ENCODE results near the gene CRB1.

Gene CRB1

GRCh38 chr1:197374428-197374827, 106.4 kb downstream of the CRB1 start:
- H3K9me2 ChIP-seq (replicated peaks; ENCODE audit: low read depth, low read length): no peaks in the 10 kb centered on the region
- no peaks in the 10 kb centered on the region for H3F3A ChIP-seq (ENCODE audit: low read depth)
- H3K36me3 ChIP-seq (ENCODE audit: insufficient read depth, low read length): no peaks in the 10 kb centered on the region
- no peak overlapping the region for H2AFZ ChIP-seq (ENCODE audit: low read length)
- H4K20me1 ChIP-seq (ENCODE audit: insufficient read depth, low read length, poor library complexity, severe bottlenecking): no peaks in the 10 kb centered on the region
- no peak overlapping the region for H3K4me2 ChIP-seq (ENCODE audit: low read depth, low read length, poor library complexity, severe bottlenecking)
- H3K9me3 ChIP-seq (ENCODE audit: insufficient read depth, low read depth, low read length): no peaks in the 10 kb centered on the region
- TF ChIP-seq EZH2phosphoT487 (IDR thresholded peaks at IDR 0.05; ENCODE audit: borderline replicate concordance) (no peak), CTCF (conservative IDR thresholded peaks at IDR 0.05; ENCODE audit: low read length) (no peak)
- H3K79me2 ChIP-seq (ENCODE audit: insufficient read depth, low read length): no peaks in the 10 kb centered on the region
- no peaks in the 10 kb centered on the region for H3K27me3 ChIP-seq (ENCODE audit: insufficient read depth, low read length, poor library complexity, severe bottlenecking)
- H3K4me3 ChIP-seq (ENCODE audit: low read length, poor library complexity, severe bottlenecking): no peak overlapping the region
- H3K4me1 ChIP-seq (ENCODE audit: insufficient read depth, low read length, poor library complexity, severe bottlenecking): peaks cover 23% of the 10 kb centered on the region
- H3K9ac ChIP-seq (ENCODE audit: low read depth, low read length, poor library complexity, severe bottlenecking): no peak overlapping the region

GRCh38 chr1:197384471-197384870, 116.4 kb downstream of the CRB1 start:
- no peak overlapping the region for H3K4me3 ChIP-seq (ENCODE audit: low read length, poor library complexity, severe bottlenecking)
- H3K36me3 ChIP-seq (ENCODE audit: insufficient read depth, low read length): no peaks in the 10 kb centered on the region
- no peaks in the 10 kb centered on the region for H3F3A ChIP-seq (ENCODE audit: low read depth)
- H2AFZ ChIP-seq (ENCODE audit: low read length): peak overlapping the region; percentile 22; the same call in 1 of the 2 replicates
- H4K20me1 ChIP-seq (ENCODE audit: insufficient read depth, low read length, poor library complexity, severe bottlenecking): no peaks in the 10 kb centered on the region
- TF ChIP-seq EZH2phosphoT487 (IDR thresholded peaks at IDR 0.05; ENCODE audit: borderline replicate concordance) (no peak), CTCF (conservative IDR thresholded peaks at IDR 0.05; ENCODE audit: low read length) (no peak)
- no peak overlapping the region for H3K9ac ChIP-seq (ENCODE audit: low read depth, low read length, poor library complexity, severe bottlenecking)
- no peaks in the 10 kb centered on the region for H3K27me3 ChIP-seq (ENCODE audit: insufficient read depth, low read length, poor library complexity, severe bottlenecking)
- no peaks in the 10 kb centered on the region for H3K9me3 ChIP-seq (ENCODE audit: insufficient read depth, low read depth, low read length)
- H3K79me2 ChIP-seq (ENCODE audit: insufficient read depth, low read length): no peaks in the 10 kb centered on the region
- peaks cover 10% of the 10 kb centered on the region for H3K4me1 ChIP-seq (ENCODE audit: insufficient read depth, low read length, poor library complexity, severe bottlenecking)
- H3K9me2 ChIP-seq (replicated peaks; ENCODE audit: low read depth, low read length): no peaks in the 10 kb centered on the region
- no peak overlapping the region for H3K4me2 ChIP-seq (ENCODE audit: low read depth, low read length, poor library complexity, severe bottlenecking)

GRCh38 chr1:197388801-197389200, 120.7 kb downstream of the CRB1 start:
- no peaks in the 10 kb centered on the region for H3K9me2 ChIP-seq (replicated peaks; ENCODE audit: low read depth, low read length)
- no peaks in the 10 kb centered on the region for H3K36me3 ChIP-seq (ENCODE audit: insufficient read depth, low read length)
- H3F3A ChIP-seq (ENCODE audit: low read depth): peaks cover 8% of the 10 kb centered on the region; the same call in 1 of the 2 replicates
- no peaks in the 10 kb centered on the region for H3K9me3 ChIP-seq (ENCODE audit: insufficient read depth, low read depth, low read length)
- no peaks in the 10 kb centered on the region for H4K20me1 ChIP-seq (ENCODE audit: insufficient read depth, low read length, poor library complexity, severe bottlenecking)
- no peak overlapping the region for H3K4me2 ChIP-seq (ENCODE audit: low read depth, low read length, poor library complexity, severe bottlenecking)
- H2AFZ ChIP-seq (ENCODE audit: low read length): no peak overlapping the region
- no peaks in the 10 kb centered on the region for H3K27me3 ChIP-seq (ENCODE audit: insufficient read depth, low read length, poor library complexity, severe bottlenecking)
- no peak overlapping the region for H3K4me3 ChIP-seq (ENCODE audit: low read length, poor library complexity, severe bottlenecking)
- H3K79me2 ChIP-seq (ENCODE audit: insufficient read depth, low read length): no peaks in the 10 kb centered on the region
- TF ChIP-seq EZH2phosphoT487 (IDR thresholded peaks at IDR 0.05; ENCODE audit: borderline replicate concordance): no peak
- TF ChIP-seq CTCF (conservative IDR thresholded peaks at IDR 0.05; ENCODE audit: low read length): no peak
- H3K9ac ChIP-seq (ENCODE audit: low read depth, low read length, poor library complexity, severe bottlenecking): no peak overlapping the region
- peaks cover 50% of the 10 kb centered on the region for H3K4me1 ChIP-seq (ENCODE audit: insufficient read depth, low read length, poor library complexity, severe bottlenecking)

Data from Loucy (cell line).